ENCODE data around the gene ALPG. TPM values are rescaled to one million over a fixed set of nuclear protein-coding genes. Genes with fewer than 3 reads are reported as not detected.
"Not testable (repeated sequence)": the region's sequence is repeated elsewhere in the genome, so short reads cannot be mapped to it uniquely, and the experiment has no call there.

Gene ALPG
- total RNA-seq, 1 donor from 2014 or later, result not detected

- Mint-ChIP-seq H3K36me3 (no peaks in the 10 kb centered on the region), H3K27ac (no peak overlapping the region), H3K4me1 (peaks cover 6% of the 10 kb centered on the region), H3K4me3 (no peak overlapping the region), H3K9me3 (no peaks in the 10 kb centered on the region), H3K27me3 (ENCODE audit: insufficient read depth, low read depth) (peaks cover 14% of the 10 kb centered on the region)
- H3K79me2 ChIP-seq (ENCODE audit: low read depth), result no peaks in the 10 kb centered on the region
- no peak for TF ChIP-seq EZH2phosphoT487 (IDR thresholded peaks at IDR 0.05)
- TF ChIP-seq CTCF (IDR thresholded peaks at IDR 0.05), result no peak
- TF ChIP-seq EZH2 (IDR thresholded peaks at IDR 0.05), result no peak
- no peaks in the 10 kb centered on the region for H4K20me1 ChIP-seq (ENCODE audit: low read depth)
- peaks cover 11% of the 10 kb centered on the region for H3F3A ChIP-seq (ENCODE audit: low read depth)
- no peak overlapping the region for H3K27ac ChIP-seq
- no peak overlapping the region for H2AFZ ChIP-seq (replicated peaks)
- DNase-seq (ENCODE audit: low spot score), result no peak
- H3K4me1 ChIP-seq, result no peaks in the 10 kb centered on the region
- no peaks in the 10 kb centered on the region for H3K9me3 ChIP-seq (ENCODE audit: low read depth)
- H3K36me3 ChIP-seq, result no peaks in the 10 kb centered on the region
- H3K27me3 ChIP-seq, result peaks cover 8% of the 10 kb centered on the region
- H3K9ac ChIP-seq, result no peak overlapping the region
- no peak overlapping the region for H3K4me3 ChIP-seq
- no peak overlapping the region for H3K4me2 ChIP-seq
These were observed 29.3 kb upstream of the ALPG start for GRCh38 chr2:232377319-232377718.

- Mint-ChIP-seq H3K9me3 (no peaks in the 10 kb centered on the region), H3K4me3 (no peak overlapping the region), H3K27me3 (ENCODE audit: insufficient read depth, low read depth) (peaks cover 15% of the 10 kb centered on the region), H3K27ac (no peak overlapping the region), H3K36me3 (no peaks in the 10 kb centered on the region), H3K4me1 (peaks cover 6% of the 10 kb centered on the region)
- Histone ChIP-seq H3K9ac (no peak overlapping the region), H3F3A (ENCODE audit: low read depth) (peaks cover 11% of the 10 kb centered on the region), H3K79me2 (ENCODE audit: low read depth) (no peaks in the 10 kb centered on the region), H3K9me3 (ENCODE audit: low read depth) (no peaks in the 10 kb centered on the region), H3K4me3 (no peak overlapping the region), H3K4me1 (no peaks in the 10 kb centered on the region), H3K27ac (no peak overlapping the region), H3K4me2 (no peak overlapping the region), H2AFZ (replicated peaks) (no peak overlapping the region), H4K20me1 (ENCODE audit: low read depth) (no peaks in the 10 kb centered on the region), H3K27me3 (peaks cover 9% of the 10 kb centered on the region), H3K36me3 (no peaks in the 10 kb centered on the region)
- TF ChIP-seq CTCF (IDR thresholded peaks at IDR 0.05) (no peak), EZH2phosphoT487 (IDR thresholded peaks at IDR 0.05) (no peak), EZH2 (IDR thresholded peaks at IDR 0.05) (no peak)
- no peak for DNase-seq (ENCODE audit: low spot score)
These were observed 28.6 kb upstream of the ALPG start for GRCh38 chr2:232377841-232378734.

- not testable (repeated sequence) for H3K4me3 ChIP-seq; H3K36me3 Mint-ChIP-seq; DNase-seq (ENCODE audit: low spot score); H4K20me1 ChIP-seq (ENCODE audit: low read depth); H3K79me2 ChIP-seq (ENCODE audit: low read depth); H3K4me2 ChIP-seq; H3K9me3 ChIP-seq (ENCODE audit: low read depth); H3K4me1 ChIP-seq; H3K9ac ChIP-seq; H3K27ac Mint-ChIP-seq; H3K9me3 Mint-ChIP-seq; H3K4me1 Mint-ChIP-seq; H3K4me3 Mint-ChIP-seq; H2AFZ ChIP-seq (replicated peaks); H3K27ac ChIP-seq; H3K36me3 ChIP-seq
- peaks cover 18% of the 10 kb centered on the region for H3K27me3 Mint-ChIP-seq (ENCODE audit: insufficient read depth, low read depth)
- Histone ChIP-seq H3K27me3 (peaks cover 14% of the 10 kb centered on the region), H3F3A (ENCODE audit: low read depth) (peaks cover 11% of the 10 kb centered on the region)
These were observed 27.9 kb upstream of the ALPG start, which contains the start of gene ALPP for GRCh38 chr2:232378735-232379151. TSS of gene ALPP (plus strand) at chr2:232378751. CDS start at chr2:232378803, 52 bp downstream.

GRCh38 chr2:232379610-232380590, 26.7 kb upstream of the ALPG start:
- H3K36me3 Mint-ChIP-seq; H3K4me2 ChIP-seq; H3K27ac Mint-ChIP-seq; H3K4me3 Mint-ChIP-seq; H2AFZ ChIP-seq (replicated peaks); H3K4me3 ChIP-seq; H3K9me3 Mint-ChIP-seq; H4K20me1 ChIP-seq (ENCODE audit: low read depth); DNase-seq (ENCODE audit: low spot score); H3K36me3 ChIP-seq; H3K9me3 ChIP-seq (ENCODE audit: low read depth); H3K79me2 ChIP-seq (ENCODE audit: low read depth); H3K4me1 Mint-ChIP-seq; H3K27ac ChIP-seq; H3F3A ChIP-seq (ENCODE audit: low read depth); H3K4me1 ChIP-seq; H3K9ac ChIP-seq: not testable (repeated sequence)
- peaks cover 25% of the 10 kb centered on the region for H3K27me3 Mint-ChIP-seq (ENCODE audit: insufficient read depth, low read depth)
- H3K27me3 ChIP-seq, result peaks cover 26% of the 10 kb centered on the region

GRCh38 chr2:232381204-232382031, 25.2 kb upstream of the ALPG start:
- not testable (repeated sequence) for H4K20me1 ChIP-seq (ENCODE audit: low read depth); H3F3A ChIP-seq (ENCODE audit: low read depth); H3K4me3 Mint-ChIP-seq; H3K27ac Mint-ChIP-seq; H3K4me2 ChIP-seq; H3K4me1 ChIP-seq; H2AFZ ChIP-seq (replicated peaks); H3K36me3 ChIP-seq; H3K9me3 Mint-ChIP-seq; H3K4me3 ChIP-seq; DNase-seq (ENCODE audit: low spot score); H3K4me1 Mint-ChIP-seq; H3K9ac ChIP-seq; H3K9me3 ChIP-seq (ENCODE audit: low read depth); H3K27ac ChIP-seq; H3K36me3 Mint-ChIP-seq; H3K79me2 ChIP-seq (ENCODE audit: low read depth)
- H3K27me3 ChIP-seq, result peaks cover 41% of the 10 kb centered on the region
- peaks cover 40% of the 10 kb centered on the region for H3K27me3 Mint-ChIP-seq (ENCODE audit: insufficient read depth, low read depth)
